GM12872 (cell line): Measurements from ENCODE around the gene HS3ST5.

Experiments
- TF ChIP-seq, protein P1 (sequence below): IDR thresholded peaks from 3 replicates; pipeline ENCODE4 v1.5.1; 2011; ENCODE audit warnings: low read depth, mild to moderate bottlenecking, low read length, moderate library complexity; ENCODE audit not compliant: insufficient read depth

Gene HS3ST5

GRCh38 chr6:114055763-114056162, 287.1 kb downstream of the HS3ST5 start:
- TF ChIP-seq, protein P1, sequence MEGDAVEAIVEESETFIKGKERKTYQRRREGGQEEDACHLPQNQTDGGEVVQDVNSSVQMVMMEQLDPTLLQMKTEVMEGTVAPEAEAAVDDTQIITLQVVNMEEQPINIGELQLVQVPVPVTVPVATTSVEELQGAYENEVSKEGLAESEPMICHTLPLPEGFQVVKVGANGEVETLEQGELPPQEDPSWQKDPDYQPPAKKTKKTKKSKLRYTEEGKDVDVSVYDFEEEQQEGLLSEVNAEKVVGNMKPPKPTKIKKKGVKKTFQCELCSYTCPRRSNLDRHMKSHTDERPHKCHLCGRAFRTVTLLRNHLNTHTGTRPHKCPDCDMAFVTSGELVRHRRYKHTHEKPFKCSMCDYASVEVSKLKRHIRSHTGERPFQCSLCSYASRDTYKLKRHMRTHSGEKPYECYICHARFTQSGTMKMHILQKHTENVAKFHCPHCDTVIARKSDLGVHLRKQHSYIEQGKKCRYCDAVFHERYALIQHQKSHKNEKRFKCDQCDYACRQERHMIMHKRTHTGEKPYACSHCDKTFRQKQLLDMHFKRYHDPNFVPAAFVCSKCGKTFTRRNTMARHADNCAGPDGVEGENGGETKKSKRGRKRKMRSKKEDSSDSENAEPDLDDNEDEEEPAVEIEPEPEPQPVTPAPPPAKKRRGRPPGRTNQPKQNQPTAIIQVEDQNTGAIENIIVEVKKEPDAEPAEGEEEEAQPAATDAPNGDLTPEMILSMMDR = no peak

GRCh38 chr6:114055349-114055748, 287.5 kb downstream of the HS3ST5 start:
- TF ChIP-seq, protein P1 = no peak

DNA sequence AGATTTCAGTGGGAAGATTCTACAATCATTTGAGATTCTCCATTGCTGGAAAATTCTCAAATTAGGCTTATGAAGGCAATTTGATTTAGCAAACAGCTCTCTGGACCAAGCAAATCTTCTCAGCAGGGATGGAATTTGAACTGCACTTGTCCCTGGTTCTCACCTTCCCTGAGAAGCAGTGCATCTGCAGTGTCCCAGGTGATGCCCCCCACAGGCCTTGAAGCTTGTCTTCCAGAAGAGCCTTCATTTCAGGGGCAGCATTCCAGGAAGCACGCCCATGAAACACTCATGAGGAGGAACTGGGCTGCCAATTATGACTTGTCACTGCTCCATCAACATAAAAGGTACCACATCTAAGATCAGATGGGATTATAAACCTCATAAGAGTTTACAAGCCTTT, 289.0 kb downstream of the HS3ST5 start:
- TF ChIP-seq, protein P1 = no peak

DNA sequence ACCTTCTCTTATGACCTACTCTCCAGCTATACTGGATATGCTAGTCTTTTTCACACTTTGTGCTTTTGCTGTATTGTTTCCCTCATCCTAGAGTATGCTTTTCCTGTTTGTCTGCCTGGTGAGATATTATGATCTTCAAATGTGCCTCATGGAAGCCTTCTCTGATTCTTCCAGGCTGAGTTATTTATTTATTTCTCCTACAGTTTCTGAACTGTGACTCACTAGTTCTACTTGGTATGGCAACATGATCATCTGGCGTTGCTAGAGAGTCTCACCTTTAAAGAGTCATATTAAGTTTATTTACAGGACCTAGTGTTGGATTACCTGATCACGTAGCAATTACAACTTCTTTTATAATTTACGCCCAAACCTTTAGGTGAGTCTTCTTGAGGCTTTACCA, 290.7 kb downstream of the HS3ST5 start:
- TF ChIP-seq, protein P1 = no peak

DNA sequence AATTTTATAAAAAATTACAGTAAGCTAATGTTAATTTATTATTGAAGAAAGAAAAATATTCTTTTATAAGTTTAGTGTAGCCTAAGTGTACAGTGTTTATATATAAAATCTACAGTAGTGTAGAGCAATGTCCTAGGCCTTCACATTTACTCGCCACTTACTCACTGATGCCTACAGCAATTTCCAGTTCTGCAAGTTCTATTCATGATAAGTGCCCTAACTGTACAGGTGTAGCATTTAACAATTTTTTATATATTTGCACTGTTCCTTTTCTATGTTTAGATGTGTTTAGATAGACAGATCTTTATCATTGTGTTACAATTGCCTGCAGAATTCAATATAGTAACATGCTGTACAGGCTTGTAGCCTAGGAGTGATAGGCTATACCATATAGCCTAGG, 291.8 kb downstream of the HS3ST5 start:
- TF ChIP-seq, protein P1 = no peak

GRCh38 chr6:114049367-114049966, 293.4 kb downstream of the HS3ST5 start:
- TF ChIP-seq, protein P1 = no peak

DNA sequence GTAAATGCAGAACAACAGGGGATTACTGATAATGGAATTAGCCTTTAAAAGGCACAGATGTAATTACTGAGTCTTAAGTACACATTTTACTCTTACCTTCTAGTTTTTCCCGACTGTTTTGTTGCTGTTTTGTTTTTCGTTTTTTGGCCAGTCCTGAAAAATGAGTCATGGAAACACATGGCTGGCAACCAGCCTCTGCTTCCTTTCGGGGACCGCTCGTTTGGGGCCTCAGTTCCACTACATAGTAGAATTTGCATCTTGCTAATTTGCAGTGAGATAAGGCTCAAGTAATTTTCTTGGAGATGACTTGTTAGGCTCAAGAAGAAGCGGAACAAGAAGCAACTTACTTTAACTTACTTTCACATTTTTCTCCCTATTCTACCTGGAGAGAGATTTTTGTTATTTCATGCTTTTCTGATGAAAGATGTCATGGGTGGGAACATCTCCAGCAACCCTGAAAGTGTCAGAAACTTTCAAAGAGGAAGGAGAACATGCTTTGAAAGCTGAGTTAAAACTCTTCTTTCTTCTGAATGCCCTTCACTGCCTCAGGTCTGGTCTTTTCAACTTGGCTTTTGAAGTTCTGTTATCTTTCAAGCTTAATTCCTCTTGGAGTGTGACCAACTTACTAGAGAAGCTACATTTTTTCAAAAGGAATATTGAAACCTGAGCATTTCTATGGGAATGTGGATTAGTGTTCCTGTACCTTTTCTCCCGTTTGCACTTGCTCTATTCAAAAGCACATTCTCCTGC, 300.4 kb downstream of the HS3ST5 start:
- TF ChIP-seq, protein P1 = no peak
